Islet of Langerhans (tissue), 1 donor: ENCODE results near the gene NAT10.

Experiments used
- FAIRE-seq: peaks from one replicate; lab custom pipeline; 2011; peaks lifted over from hg19 to GRCh38; lab: Jason Lieb, UNC

The NAT10 gene

GRCh38 chr11:34111722-34112270 lies 6.4 kb downstream of the NAT10 start:
- FAIRE-seq = no peak

GRCh38 chr11:34114014-34114413 lies 8.6 kb downstream of the NAT10 start:
- no peak for FAIRE-seq

GRCh38 chr11:34114471-34114870 lies 9.0 kb downstream of the NAT10 start:
- no peak for FAIRE-seq

GRCh38 chr11:34120651-34121050 lies 15.2 kb downstream of the NAT10 start:
- FAIRE-seq = no peak

GRCh38 chr11:34124885-34125668 lies 19.6 kb downstream of the NAT10 start:
- no peak for FAIRE-seq

GRCh38 chr11:34126959-34127848 lies 21.8 kb downstream of the NAT10 start:
- FAIRE-seq = no peak

GRCh38 chr11:34128824-34129223 lies 23.4 kb downstream of the NAT10 start:
- FAIRE-seq = no peak

- no peak for FAIRE-seq
Observed at GRCh38 chr11:34132261-34132965, 27.0 kb downstream of the NAT10 start.

GRCh38 chr11:34134765-34135164 lies 29.3 kb downstream of the NAT10 start:
- FAIRE-seq = no peak

GRCh38 chr11:34135439-34135838 lies 30.0 kb downstream of the NAT10 start:
- FAIRE-seq = no peak

- FAIRE-seq = no peak
Observed at GRCh38 chr11:34136420-34136819, 31.0 kb downstream of the NAT10 start.

GRCh38 chr11:34139346-34139745 lies 33.9 kb downstream of the NAT10 start:
- no peak for FAIRE-seq

GRCh38 chr11:34140149-34140548 lies 34.7 kb downstream of the NAT10 start:
- no peak for FAIRE-seq

GRCh38 chr11:34143048-34143447 lies 37.6 kb downstream of the NAT10 start:
- FAIRE-seq = no peak

GRCh38 chr11:34145073-34145472 lies 39.6 kb downstream of the NAT10 start:
- FAIRE-seq = no peak

- no peak for FAIRE-seq
Observed at GRCh38 chr11:34145847-34146381, 40.5 kb downstream of the NAT10 start.

- no peak for FAIRE-seq
Observed at GRCh38 chr11:34146411-34146810, 41.0 kb downstream of the NAT10 start.

- FAIRE-seq = no peak
Observed at GRCh38 chr11:34146866-34147265, 41.4 kb downstream of the NAT10 start.

- FAIRE-seq = no peak
Observed at GRCh38 chr11:34147581-34147980, 42.2 kb downstream of the NAT10 start.

GRCh38 chr11:34148504-34149165 lies 43.2 kb downstream of the NAT10 start:
- no peak for FAIRE-seq

- no peak for FAIRE-seq
Observed at GRCh38 chr11:34149274-34149673, 43.8 kb downstream of the NAT10 start.

GRCh38 chr11:34149786-34150185 lies 44.4 kb downstream of the NAT10 start:
- FAIRE-seq = no peak
